GM21529 (cell line): ENCODE measurements around the gene PDE11A.
"Not testable (repeated sequence)": the region's sequence is repeated elsewhere in the genome, so short reads cannot be mapped to it uniquely, and the experiment has no call there.

Source experiments
- ATAC-seq: cut with Tn5 transposase; IDR thresholded peaks from one replicate; pipeline ENCODE4 v1.9.1; 2021; ENCODE audit not compliant: unreplicated experiment

The PDE11A gene

GRCh38 chr2:178075006-178075326, 2.4 kb upstream of the PDE11A start:
- ATAC-seq, result no peak

- ATAC-seq, result no peak
These were observed 1.8 kb upstream of the PDE11A start for GRCh38 chr2:178074123-178075005.

- no peak for ATAC-seq
These were observed 586 bp downstream of the PDE11A start for GRCh38 chr2:178072000-178072382.

GRCh38 chr2:178070824-178071223, 1.8 kb downstream of the PDE11A start:
- ATAC-seq, result no peak

- no peak for ATAC-seq
These were observed 3.0 kb downstream of the PDE11A start for GRCh38 chr2:178069551-178069950.

GRCh38 chr2:178068823-178069454, 3.6 kb downstream of the PDE11A start:
- ATAC-seq, result no peak

- no peak for ATAC-seq
These were observed 5.5 kb downstream of the PDE11A start for GRCh38 chr2:178066890-178067669.

- ATAC-seq, result no peak
These were observed 6.3 kb downstream of the PDE11A start for GRCh38 chr2:178066324-178066723.

- ATAC-seq, result no peak
These were observed 12.9 kb downstream of the PDE11A start for GRCh38 chr2:178059681-178060080.

- no peak for ATAC-seq
These were observed 13.5 kb downstream of the PDE11A start for GRCh38 chr2:178059111-178059510.

- no peak for ATAC-seq
These were observed 15.3 kb downstream of the PDE11A start for GRCh38 chr2:178057179-178057680.

- no peak for ATAC-seq
These were observed 16.2 kb downstream of the PDE11A start for GRCh38 chr2:178056345-178056744.

GRCh38 chr2:178051257-178051656, 21.3 kb downstream of the PDE11A start:
- not testable (repeated sequence) for ATAC-seq

GRCh38 chr2:178047391-178047790, 25.2 kb downstream of the PDE11A start:
- ATAC-seq, result no peak

GRCh38 chr2:178044836-178045235, 27.7 kb downstream of the PDE11A start:
- no peak for ATAC-seq

GRCh38 chr2:178043266-178043665, 29.3 kb downstream of the PDE11A start:
- ATAC-seq, result no peak

- ATAC-seq, result not testable (repeated sequence)
These were observed 39.0 kb downstream of the PDE11A start for GRCh38 chr2:178033583-178033982.

- ATAC-seq, result no peak
These were observed 43.2 kb downstream of the PDE11A start for GRCh38 chr2:178029342-178029741.

GRCh38 chr2:178025551-178026185, 46.9 kb downstream of the PDE11A start:
- no peak for ATAC-seq

- no peak for ATAC-seq
These were observed 54.4 kb downstream of the PDE11A start for GRCh38 chr2:178018141-178018540.

- ATAC-seq, result no peak
These were observed 56.0 kb downstream of the PDE11A start for GRCh38 chr2:178016612-178017011.
